ENCODE data around the gene OSBPL9. TPM values are rescaled to one million over a fixed set of nuclear protein-coding genes. Genes with fewer than 3 reads are reported as not detected.

OSBPL9 gene
- total and polyA plus RNA-seq, 9 of the 15 experiments (the other 6 are each of a cell fraction or from before 2014, with no cell fraction given), result 43.9 to 217 (median 170) TPM

DNA sequence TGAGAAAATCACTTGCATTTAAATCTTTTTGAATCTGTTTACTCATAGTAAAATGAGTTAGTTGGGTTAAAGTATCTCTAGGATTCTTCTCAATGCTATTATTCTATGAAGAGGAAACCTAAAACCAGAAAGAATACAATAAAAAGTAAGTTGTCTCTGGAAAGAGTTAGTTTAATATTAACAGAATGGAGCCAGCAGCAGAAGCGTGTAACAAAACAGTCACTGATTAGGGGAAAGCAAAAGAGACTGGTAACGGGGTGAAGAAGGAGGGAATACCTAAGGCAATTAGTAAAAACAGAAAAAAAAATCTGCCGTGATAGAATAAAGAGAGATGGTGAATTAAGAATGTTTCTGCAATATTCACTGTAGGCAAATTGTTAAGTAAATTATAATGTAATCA lies 201.6 kb downstream of the OSBPL9 start:
- TF ChIP-seq TCF7L2 (IDR thresholded peaks at IDR 0.05; ENCODE audit: low read depth, low read length), result no peak
- TF ChIP-seq, protein P1, sequence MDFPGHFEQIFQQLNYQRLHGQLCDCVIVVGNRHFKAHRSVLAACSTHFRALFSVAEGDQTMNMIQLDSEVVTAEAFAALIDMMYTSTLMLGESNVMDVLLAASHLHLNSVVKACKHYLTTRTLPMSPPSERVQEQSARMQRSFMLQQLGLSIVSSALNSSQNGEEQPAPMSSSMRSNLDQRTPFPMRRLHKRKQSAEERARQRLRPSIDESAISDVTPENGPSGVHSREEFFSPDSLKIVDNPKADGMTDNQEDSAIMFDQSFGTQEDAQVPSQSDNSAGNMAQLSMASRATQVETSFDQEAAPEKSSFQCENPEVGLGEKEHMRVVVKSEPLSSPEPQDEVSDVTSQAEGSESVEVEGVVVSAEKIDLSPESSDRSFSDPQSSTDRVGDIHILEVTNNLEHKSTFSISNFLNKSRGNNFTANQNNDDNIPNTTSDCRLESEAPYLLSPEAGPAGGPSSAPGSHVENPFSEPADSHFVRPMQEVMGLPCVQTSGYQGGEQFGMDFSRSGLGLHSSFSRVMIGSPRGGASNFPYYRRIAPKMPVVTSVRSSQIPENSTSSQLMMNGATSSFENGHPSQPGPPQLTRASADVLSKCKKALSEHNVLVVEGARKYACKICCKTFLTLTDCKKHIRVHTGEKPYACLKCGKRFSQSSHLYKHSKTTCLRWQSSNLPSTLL (IDR thresholded peaks at IDR 0.05), result no peak
- no peak for TF ChIP-seq XRCC4 (IDR thresholded peaks at IDR 0.05; ENCODE audit: extremely low read depth, insufficient read depth, insufficient read length)
- no peak for TF ChIP-seq ATF1 (CRISPR knock-in tag; IDR thresholded peaks at IDR 0.05)
- no peak for TF ChIP-seq ATF1 (tag; IDR thresholded peaks at IDR 0.05)
- no peak for TF ChIP-seq ZNF507 (tag; conservative IDR thresholded peaks at IDR 0.05)
- TF ChIP-seq ZNF431 (CRISPR knock-in tag; IDR thresholded peaks at IDR 0.05), result no peak
- TF ChIP-seq MEF2A (IDR thresholded peaks at IDR 0.05; ENCODE audit: control insufficient read depth, low read depth, low read length), result no peak
- no peak for TF ChIP-seq ZNF239 (CRISPR knock-in tag; IDR thresholded peaks at IDR 0.05)
- TF ChIP-seq TAF15 (IDR thresholded peaks at IDR 0.05; ENCODE audit: low read depth, low read length), result no peak
- TF ChIP-seq, protein P2, sequence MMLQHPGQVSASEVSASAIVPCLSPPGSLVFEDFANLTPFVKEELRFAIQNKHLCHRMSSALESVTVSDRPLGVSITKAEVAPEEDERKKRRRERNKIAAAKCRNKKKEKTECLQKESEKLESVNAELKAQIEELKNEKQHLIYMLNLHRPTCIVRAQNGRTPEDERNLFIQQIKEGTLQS (IDR thresholded peaks at IDR 0.05), result no peak
- TF ChIP-seq, protein P2 (CRISPR knock-in tag; conservative IDR thresholded peaks at IDR 0.05), result no peak
- no peak for TF ChIP-seq NUFIP1 (IDR thresholded peaks at IDR 0.05; ENCODE audit: partially characterized antibody)
- TF ChIP-seq KLF6 (CRISPR knock-in tag; IDR thresholded peaks at IDR 0.05; ENCODE audit: borderline replicate concordance), result no peak
- no peak for TF ChIP-seq JUNB (CRISPR knock-in tag; conservative IDR thresholded peaks at IDR 0.05)
- TF ChIP-seq, protein P3, sequence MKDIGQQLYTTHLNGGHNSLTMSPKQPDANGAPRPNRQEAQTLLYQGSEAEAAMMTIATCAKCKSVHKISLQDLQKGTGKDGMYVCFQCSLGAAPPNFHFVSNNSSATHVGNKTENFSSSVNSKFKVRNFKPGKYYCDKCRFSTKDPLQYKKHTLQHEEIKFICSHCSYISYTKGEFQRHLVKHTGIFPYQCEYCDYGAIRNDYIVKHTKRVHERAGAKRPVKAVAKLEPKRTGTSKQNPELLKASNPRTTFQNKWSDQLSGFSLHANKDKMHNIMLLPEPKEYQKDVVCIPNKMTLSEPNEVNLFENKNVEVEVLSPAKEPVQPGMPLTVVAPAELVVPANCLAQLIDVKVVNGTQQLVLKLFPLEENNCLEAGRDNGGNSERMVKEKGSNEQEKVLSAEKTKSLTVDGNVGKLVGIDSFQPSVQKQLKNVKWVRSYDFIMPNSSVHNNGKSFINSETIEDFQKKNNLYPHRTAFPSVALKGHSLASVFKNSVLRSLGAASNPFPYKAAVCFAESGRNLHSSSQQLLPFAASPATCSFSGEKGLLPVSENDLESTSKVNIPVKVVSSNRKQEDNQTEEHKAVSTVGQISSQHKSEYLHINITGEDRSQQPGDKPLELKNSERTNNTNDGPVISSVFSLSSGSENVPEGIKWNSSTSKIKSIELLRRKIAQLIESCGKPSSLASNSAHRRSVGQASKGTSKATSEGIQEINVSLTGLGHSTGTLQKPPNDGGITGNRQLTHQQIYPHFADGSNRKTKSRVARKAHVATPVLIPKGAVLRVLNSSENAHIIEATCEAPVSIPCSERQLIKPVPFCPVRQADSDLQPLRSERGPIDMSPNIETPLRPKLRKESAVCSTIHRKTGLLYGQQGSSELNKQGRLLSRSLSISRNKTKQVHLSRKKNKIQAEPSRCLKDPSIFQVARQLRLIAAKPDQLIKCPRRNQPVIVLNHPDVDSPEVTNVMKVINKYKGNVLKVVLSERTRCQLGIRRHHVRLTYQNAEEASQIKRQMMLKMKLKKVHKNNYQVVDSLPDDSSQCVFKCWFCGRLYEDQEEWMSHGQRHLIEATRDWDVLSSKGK (CRISPR knock-in tag; IDR thresholded peaks at IDR 0.05), result no peak
- no peak for TF ChIP-seq CREM (IDR thresholded peaks at IDR 0.05; ENCODE audit: low read depth)
- TF ChIP-seq GABPB2 (CRISPR knock-in tag; conservative IDR thresholded peaks at IDR 0.05), result no peak
- TF ChIP-seq PHB (CRISPR knock-in tag; IDR thresholded peaks at IDR 0.05), result no peak
- H3K79me2 ChIP-seq (ENCODE audit: control insufficient read depth, insufficient read depth, low read length), result no peaks in the 10 kb centered on the region
- no peak overlapping the region for H3K9ac ChIP-seq (ENCODE audit: insufficient read depth in 1 of 2, low read depth in 2 of 2, low read length in 2 of 2)
- peaks cover 93% of the 10 kb centered on the region for H3K36me3 ChIP-seq (ENCODE audit: control insufficient read depth, insufficient read depth, low read length)
- intact Hi-C loops (cut with micrococcal nuclease) (no loop called here), in situ Hi-C loops (cut with MboI) (no loop called here)
- CTCF ChIA-PET (ENCODE audit: low intra/inter-chr PET ratio), result no interaction called here
- no peak for ATAC-seq
- H4K20me1 ChIP-seq (replicated peaks; ENCODE audit: control insufficient read depth, insufficient read depth, low read length), result no peaks in the 10 kb centered on the region
- no peaks in the 10 kb centered on the region for H3K9me1 ChIP-seq (ENCODE audit: control insufficient read depth, insufficient read depth, low read length)
- no peak overlapping the region for H3K27ac ChIP-seq (ENCODE audit: extremely low read depth, low read depth, low read length)
- no peaks in the 10 kb centered on the region for H3K9me3 ChIP-seq (replicated peaks; ENCODE audit: control insufficient read depth, insufficient read depth, low read depth, low read length)
- H3K4me3 ChIP-seq, result no peak overlapping the region
- no peak overlapping the region for H2AFZ ChIP-seq (ENCODE audit: low read depth, low read length)
- POLR2A ChIA-PET, result no interaction called here
- no peaks in the 10 kb centered on the region for H3K27me3 ChIP-seq (ENCODE audit: control insufficient read depth in 2 of 2, insufficient read depth in 2 of 2, low read length in 2 of 2)
- H3K4me1 ChIP-seq (replicated peaks in 1 of 2; ENCODE audit: control insufficient read depth in 2 of 2, insufficient read depth in 2 of 2, low read length in 2 of 2), result no peaks in the 10 kb centered on the region
- BruUV-seq (replicated peaks), result no TSS peak
- DNase-seq (ENCODE audit: extremely low read depth in 1 of 4, low spot score in 3 of 4), result no peak
- 89% methylated on average over 3 of the region's 3 CpGs for WGBS (ENCODE audit: insufficient coverage, low coverage, missing lambda C conversion rate)
- FAIRE-seq, result no peak
- no peak overlapping the region for H3K4me2 ChIP-seq (ENCODE audit: insufficient read depth, low read length)
